ENCODE measurements around the gene PLPP3.
A peak's percentile ranks its signal among the peaks of the same experiment; 100 is the strongest.

The PLPP3 gene

DNA sequence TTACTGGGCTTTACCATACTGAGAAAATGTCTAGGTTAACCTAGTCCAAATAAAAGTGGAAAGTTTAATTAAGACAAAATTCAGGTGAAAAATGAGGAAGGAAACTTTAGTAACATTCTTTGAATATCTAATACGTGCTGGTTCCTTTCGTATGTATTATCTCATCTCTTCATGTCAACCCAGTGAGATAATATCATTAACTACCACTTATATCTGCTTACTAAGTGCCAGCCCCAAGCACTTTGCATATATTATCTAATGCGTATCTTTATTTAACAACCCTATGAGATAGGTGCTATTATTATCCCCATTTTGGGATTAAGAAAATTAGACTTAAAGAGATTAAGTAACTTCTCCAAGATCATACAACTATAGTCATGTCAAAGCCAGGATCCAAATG, 12.5 kb upstream of the PLPP3 start:
- H3K4me3 ChIP-seq (replicated peaks; ENCODE audit: low read depth, low read length), result no peak overlapping the region
- no peak for TF ChIP-seq CTCF (IDR thresholded peaks at IDR 0.05; ENCODE audit: low read depth, low read length, missing control alignments)
- no peak for DNase-seq (ENCODE audit: extremely low read depth, low read depth)

DNA sequence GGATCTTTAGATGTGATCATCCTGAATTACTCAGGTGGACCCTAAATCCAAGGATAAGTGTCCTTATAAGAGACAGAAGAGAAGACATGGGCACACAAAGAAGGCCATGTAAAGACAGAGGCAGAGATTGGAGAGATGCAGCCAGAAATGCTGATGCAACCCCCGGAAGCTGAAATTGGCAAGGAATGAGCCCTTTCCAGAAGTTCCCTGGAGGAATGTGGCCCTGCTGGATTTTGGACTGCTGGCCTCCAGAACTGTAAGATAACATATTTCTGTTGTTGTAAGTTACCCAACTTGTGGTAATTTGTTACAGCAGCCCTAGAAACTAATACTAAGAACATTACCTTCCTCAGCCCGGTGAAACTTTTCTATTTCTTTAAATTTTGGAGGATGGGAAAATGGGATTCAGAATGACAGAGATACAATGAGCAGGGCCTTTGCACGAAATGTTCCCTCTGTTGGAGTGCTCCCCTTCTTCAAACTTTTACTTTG, 11.2 kb upstream of the PLPP3 start:
- DNase-seq (ENCODE audit: extremely low read depth, low read depth), result no peak
- H3K4me3 ChIP-seq (replicated peaks; ENCODE audit: low read depth, low read length), result no peak overlapping the region
- TF ChIP-seq CTCF (IDR thresholded peaks at IDR 0.05; ENCODE audit: low read depth, low read length, missing control alignments), result no peak

- no peak for TF ChIP-seq CTCF (IDR thresholded peaks at IDR 0.05; ENCODE audit: low read depth, low read length, missing control alignments)
- no peak overlapping the region for H3K4me3 ChIP-seq (replicated peaks; ENCODE audit: low read depth, low read length)
- no peak for DNase-seq (ENCODE audit: extremely low read depth, low read depth)
Observed at GRCh38 chr1:56589369-56589768, 10.0 kb upstream of the PLPP3 start.

DNA sequence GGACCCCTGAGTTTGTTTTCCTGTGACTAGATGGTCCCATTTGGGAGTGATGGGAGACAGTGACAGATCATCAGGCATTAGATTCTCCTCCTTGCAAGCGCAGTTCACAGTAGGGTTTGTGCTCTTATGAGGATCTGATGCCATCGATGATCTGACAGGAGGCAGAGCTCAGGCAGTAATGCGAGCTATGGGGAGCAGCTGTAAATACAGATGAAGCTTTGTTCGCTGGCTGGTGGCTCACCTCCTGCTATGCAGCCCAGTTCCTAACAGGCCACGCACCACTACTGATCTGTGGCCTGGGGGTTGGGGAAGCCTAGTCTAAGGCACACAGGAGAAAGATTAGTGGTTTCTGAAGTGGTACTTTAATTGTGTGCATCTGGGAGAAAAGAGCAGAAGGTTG, 7.1 kb upstream of the PLPP3 start:
- no peak for DNase-seq (ENCODE audit: extremely low read depth, low read depth)
- H3K4me3 ChIP-seq (replicated peaks; ENCODE audit: low read depth, low read length), result no peak overlapping the region
- TF ChIP-seq CTCF (IDR thresholded peaks at IDR 0.05; ENCODE audit: low read depth, low read length, missing control alignments), result no peak

DNA sequence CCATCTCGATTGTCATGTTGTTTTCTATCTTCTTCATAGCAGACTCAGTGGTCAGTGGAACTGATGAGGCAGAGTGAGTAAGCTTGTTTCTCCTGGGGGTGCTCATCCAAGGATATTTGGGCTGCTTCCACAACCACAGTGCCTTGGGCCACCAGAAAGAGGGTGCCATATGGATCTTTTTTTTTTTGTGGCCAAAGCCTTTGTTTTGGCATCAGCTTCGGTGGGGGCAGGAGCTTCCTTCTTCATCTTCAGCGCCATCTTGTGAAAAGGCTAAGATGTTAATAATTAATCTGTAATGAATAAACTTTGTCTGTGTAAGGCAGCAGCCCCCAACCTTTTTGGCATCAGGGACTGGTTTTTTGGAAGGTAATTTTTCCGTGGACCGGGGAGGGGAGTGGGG, 6.6 kb upstream of the PLPP3 start:
- DNase-seq (ENCODE audit: extremely low read depth, low read depth), result no peak
- H3K4me3 ChIP-seq (replicated peaks; ENCODE audit: low read depth, low read length), result no peak overlapping the region
- no peak for TF ChIP-seq CTCF (IDR thresholded peaks at IDR 0.05; ENCODE audit: low read depth, low read length, missing control alignments)

- no peak overlapping the region for H3K4me3 ChIP-seq (replicated peaks; ENCODE audit: low read depth, low read length)
- peak; percentile 65 for TF ChIP-seq CTCF (IDR thresholded peaks at IDR 0.05; ENCODE audit: low read depth, low read length, missing control alignments)
- DNase-seq (ENCODE audit: extremely low read depth, low read depth), result peak; percentile 43
Observed at GRCh38 chr1:56584910-56585528, 5.7 kb upstream of the PLPP3 start.

- DNase-seq (ENCODE audit: extremely low read depth, low read depth), result no peak
- H3K4me3 ChIP-seq (replicated peaks; ENCODE audit: low read depth, low read length), result no peak overlapping the region
- no peak for TF ChIP-seq CTCF (IDR thresholded peaks at IDR 0.05; ENCODE audit: low read depth, low read length, missing control alignments)
Observed at GRCh38 chr1:56583957-56584468, 4.7 kb upstream of the PLPP3 start.
